NCI-H2227 treated with DMSO at 0.1 percent for 48 hours (cell line): ENCODE measurements around the gene DAAM1.

Source experiments
- DNase-seq: peaks from one replicate; lab custom pipeline; 2025; lab: John Stamatoyannopoulos, UW

Gene DAAM1

GRCh38 chr14:59314953-59315599 is 126.6 kb downstream of the DAAM1 start:
- no peak for DNase-seq

GRCh38 chr14:59316151-59316830 is 127.8 kb downstream of the DAAM1 start:
- DNase-seq = no peak

- DNase-seq = no peak
These were observed 128.9 kb downstream of the DAAM1 start for GRCh38 chr14:59317346-59317745.

DNA sequence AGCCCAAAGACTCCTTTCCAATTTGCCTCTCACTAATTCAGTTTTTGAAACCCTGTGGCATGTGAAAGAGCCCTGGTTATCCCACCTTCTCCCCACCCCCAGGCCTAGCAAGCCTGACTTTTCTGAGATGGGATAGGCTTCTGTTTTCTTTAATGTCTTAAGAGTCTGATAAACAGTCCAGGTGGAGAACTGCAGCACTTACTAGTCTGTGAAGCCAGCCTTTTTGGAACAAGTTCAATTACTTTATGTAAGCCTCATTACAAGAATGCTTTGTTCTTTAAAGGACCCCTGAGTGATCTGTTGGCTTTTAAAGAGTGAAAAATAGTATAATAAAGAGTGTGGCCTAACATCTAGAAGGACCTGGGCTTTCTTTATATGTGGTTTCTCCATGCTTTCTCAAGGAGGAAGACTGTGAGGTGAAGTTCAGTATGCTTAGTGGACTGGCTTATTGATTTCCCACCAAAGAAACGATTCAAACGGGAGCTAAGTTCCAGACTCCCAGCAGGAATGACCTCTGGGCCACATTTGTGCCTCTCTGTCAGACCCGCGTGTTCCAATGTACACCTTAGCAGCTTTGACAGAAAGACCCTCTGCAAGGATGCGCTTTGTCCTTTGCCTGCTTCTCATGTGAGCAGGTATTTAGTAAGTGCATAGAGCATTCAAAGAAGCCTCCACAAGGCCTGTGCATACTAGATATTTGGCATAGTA is 129.5 kb downstream of the DAAM1 start:
- no peak for DNase-seq

DNA sequence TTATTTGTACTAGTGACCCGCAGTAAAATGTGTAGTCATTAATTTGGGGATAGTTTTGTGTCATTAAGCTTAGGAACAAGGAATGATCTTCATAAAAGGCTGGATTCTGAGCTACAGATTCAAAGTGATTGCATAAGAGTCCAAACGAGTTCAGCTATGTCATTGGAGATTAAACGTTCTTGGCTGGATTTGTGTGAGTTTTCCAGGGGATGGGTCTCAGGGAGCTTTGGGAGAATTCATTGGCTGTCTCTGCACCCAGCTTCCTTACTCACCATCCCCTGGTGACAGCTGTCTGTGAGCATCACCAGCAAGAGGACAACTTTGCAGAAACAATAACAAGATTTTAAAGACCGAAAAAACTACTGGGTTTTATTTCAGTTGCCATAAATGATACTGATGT is 130.4 kb downstream of the DAAM1 start:
- no peak for DNase-seq

DNA sequence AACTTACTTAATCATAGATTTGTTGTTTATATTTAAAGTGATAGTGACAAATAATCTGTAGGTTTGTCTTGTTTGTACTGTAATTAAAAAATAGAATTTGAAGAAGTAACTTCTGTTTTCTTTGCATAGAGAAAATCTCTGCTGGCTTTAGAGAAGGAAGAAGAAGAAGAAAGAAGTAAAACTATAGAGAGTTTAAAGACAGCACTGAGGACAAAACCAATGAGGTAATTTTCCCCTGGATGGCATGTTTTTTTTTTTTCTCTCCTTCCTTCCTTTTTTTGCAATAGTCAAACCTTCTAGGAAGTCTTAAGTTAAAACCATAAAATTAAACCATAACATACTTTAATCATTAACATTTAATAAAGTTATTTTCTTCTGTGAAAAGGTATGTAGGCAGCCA is 131.9 kb downstream of the DAAM1 start:
- DNase-seq = no peak

DNA sequence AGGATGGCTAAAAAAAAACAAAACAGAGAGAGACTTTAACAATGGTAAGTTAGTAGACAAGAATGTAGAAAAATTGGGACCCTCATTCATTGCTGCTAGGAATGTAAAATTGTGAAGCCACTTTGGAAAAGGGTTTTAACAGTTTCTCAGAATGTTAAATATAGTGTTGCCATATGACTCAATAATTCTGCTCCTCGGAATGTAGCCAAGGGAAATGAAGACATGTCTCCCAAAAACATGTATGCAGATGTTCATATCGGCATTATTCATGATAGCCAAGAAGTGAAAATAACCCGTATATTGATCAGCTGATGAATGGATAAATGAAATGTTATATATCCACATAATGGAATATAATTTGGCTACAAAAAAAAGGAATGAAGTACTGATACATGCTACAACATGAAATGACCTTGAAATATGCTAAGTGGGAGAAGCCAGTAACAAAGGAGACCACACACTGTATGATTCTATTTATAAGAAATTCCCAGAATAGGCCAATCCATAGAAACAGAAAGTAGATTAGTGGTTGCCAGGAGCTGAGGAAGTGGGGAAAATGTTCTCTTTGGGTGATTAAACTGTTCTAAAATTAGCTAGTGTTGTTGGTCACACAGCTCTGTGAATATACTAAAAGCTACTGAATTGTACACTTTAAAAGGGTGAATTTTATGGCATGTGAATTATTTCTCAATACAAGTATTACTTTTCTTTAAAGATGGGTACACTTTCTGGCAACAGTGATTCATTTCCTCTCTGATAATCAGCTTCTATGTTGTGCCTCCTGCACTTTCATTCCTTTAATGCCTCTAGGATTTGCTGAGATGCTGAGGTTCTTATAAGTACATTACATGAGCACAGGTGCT is 132.5 kb downstream of the DAAM1 start:
- no peak for DNase-seq

- DNase-seq = no peak
These were observed 133.1 kb downstream of the DAAM1 start for GRCh38 chr14:59321626-59321949.

DNA sequence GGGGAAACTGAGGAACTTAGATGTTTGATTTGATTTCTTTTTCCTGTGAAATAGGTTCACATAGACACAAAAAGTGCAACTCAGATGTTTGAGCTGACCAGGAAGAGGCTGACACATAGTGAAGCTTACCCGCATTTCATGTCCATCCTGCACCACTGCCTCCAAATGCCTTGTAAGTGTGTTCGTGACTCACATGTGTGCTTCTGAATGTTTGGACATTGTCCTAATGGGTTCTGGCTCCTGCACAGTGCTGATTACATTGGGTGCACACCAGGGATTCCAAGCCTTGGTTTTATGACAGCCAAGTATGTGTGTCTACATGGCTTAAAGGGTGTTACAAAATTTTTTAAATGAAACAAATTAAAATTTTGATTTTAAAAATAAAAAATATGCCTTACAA is 137.4 kb downstream of the DAAM1 start:
- no peak for DNase-seq

- DNase-seq = no peak
These were observed 140.0 kb downstream of the DAAM1 start for GRCh38 chr14:59328454-59328853.

- DNase-seq = no peak
These were observed 142.0 kb downstream of the DAAM1 start for GRCh38 chr14:59330455-59330854.

GRCh38 chr14:59331217-59331616 is 142.8 kb downstream of the DAAM1 start:
- DNase-seq = no peak

DNA sequence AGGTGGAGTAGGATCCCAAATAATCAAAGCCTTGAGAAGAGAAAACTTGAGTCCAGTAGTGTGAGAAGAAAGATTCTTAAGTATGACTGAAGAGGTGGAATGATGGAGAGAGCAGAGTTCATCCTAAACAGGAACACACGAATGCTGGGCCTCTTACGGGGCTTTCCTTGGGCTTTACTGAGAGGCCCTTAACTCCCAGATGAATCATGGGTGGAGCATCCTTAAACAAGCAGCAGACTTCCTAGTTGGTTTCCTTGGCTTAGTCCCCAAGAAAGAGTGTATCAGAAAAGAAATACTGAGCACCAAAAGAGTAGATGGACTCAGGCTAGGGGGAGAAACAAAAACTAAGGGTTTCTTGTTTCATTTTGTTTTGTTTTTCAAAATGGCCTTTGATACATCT is 144.3 kb downstream of the DAAM1 start:
- DNase-seq = no peak

DNA sequence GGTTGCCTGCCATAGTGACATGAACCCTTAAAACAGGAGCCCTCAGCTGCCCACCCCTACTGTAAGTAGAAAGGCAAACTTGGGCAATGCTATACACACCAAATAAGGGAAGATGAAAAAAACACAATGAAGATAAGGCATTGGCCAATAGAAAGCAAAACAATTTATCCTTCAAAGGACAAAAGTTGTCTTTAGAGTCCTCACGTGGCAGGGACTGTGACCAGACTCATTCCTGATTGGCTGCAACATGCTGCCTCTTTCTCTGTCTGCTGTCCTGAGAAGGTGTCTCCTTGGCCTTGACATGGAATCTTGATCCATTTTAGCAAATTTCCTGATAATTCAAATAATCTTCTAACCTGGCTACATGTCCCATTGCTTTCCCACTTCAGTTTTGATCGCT is 144.8 kb downstream of the DAAM1 start:
- no peak for DNase-seq

GRCh38 chr14:59333668-59334067 is 145.2 kb downstream of the DAAM1 start:
- peak; percentile 23 for DNase-seq

- DNase-seq = no peak
These were observed 145.8 kb downstream of the DAAM1 start for GRCh38 chr14:59334253-59334652.

DNA sequence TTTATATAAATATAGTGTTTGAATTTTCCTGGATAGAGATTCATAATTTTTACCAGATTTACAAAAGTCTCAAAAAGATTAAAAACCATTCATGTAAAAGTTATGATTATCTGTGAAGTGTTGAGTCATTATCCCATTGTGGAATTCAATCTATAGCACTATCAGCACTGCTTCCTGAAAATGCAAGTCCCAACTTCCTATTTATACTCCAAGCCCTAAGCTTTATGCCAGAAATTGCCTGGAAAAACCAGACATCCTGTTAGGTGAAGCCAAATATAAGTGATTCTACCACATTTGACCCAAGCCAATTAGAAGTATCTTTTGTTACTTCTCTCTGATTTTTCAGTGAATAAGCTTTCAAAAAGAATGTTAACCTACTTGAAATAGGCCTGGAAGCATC is 147.6 kb downstream of the DAAM1 start:
- no peak for DNase-seq

- no peak for DNase-seq
These were observed 148.2 kb downstream of the DAAM1 start for GRCh38 chr14:59336706-59337105.

- no peak for DNase-seq
These were observed 148.7 kb downstream of the DAAM1 start for GRCh38 chr14:59337141-59337611.

DNA sequence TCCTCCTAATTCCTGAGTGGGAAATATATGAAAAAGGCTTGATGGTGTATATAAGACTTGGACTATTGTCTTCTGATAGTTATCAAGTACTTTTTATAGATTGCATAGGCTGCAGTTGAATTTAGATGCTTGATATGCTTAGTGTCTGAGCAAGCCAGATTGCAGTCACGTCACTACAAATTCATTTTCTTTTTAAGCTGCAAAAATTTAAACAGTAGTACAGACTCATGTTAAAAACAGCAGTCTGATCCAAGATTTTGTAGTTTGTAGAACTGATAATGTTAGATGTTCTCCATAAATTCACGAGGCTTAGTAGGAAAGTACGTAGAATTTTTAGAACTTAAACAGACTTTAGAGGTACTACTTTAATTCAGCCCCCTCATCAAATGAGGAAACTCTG is 150.3 kb downstream of the DAAM1 start:
- DNase-seq = no peak

- no peak for DNase-seq
These were observed 151.3 kb downstream of the DAAM1 start for GRCh38 chr14:59339524-59340330.
